NCI-H128 (cell line): Measurements from ENCODE around the gene CCDC87.
"Not testable (repeated sequence)": the region's sequence is repeated elsewhere in the genome, so short reads cannot be mapped to it uniquely, and the experiment has no call there.

Source experiments
- DNase-seq: peaks from one replicate; lab custom pipeline; 2025; ENCODE audit not compliant: unreplicated experiment; lab: John Stamatoyannopoulos, UW

The CCDC87 gene

GRCh38 chr11:66616379-66617154 is 23.7 kb upstream of the CCDC87 start, which contains the start of gene RBM14:
Gene RBM14 (plus strand): TSS chr11:66616630. CDS start chr11:66616721, 91 bp downstream.
- peak; percentile 98 for DNase-seq

GRCh38 chr11:66614073-66614472 is 21.2 kb upstream of the CCDC87 start:
- no peak for DNase-seq

DNA sequence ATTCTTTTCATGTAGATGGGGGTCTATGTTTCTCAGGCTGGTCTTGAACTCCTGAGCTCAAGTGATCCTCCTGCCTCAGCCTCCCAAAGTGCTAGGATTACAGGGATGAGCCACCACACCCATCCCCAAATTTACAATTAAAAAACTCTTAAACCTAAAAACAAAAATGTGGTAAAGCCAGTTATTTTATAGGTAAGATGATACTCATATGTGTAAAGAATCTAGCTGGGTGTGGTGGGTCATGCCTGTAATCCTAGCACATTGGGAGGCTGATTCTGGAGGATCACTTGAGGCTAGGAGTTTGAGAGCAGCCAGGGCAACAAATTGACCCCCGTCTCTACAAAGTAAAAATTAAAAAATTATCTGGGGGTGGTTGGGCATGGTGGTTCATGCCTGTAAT is 19.6 kb upstream of the CCDC87 start:
- no peak for DNase-seq

GRCh38 chr11:66609721-66610617 is 17.1 kb upstream of the CCDC87 start:
- no peak for DNase-seq

DNA sequence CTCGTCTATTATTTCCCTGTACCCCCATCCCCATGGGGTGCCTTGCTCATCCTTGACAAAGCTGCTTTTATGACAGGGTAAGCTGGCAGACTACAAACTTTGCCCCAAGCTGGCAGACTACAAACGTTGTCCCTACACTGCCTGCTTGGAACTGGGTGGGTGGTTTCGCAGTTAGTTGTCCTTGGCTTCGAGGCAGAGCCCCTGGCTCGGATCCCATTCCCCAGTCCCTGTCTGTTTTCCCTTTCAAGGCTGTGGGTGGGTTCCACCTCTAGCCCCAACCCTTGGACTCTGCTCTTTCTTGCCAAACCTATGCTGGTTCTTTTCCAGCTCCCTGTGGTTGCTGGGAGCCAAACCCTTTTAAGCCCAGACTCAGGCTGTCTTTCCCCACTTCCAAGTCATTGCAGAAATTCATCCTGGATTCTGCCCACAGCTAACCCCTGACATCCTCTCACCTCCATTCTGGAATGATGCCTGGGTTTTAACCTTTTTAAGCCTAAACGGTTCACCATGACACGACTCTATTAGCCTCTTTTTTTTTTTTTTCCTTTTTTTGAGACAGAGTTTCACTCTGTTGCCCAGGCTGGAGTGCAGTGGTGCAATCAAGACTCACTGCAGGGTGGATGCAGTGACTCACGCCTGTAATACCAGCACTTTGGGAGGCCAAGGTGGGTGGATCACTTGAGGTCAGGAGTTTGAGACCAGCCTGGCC is 14.4 kb upstream of the CCDC87 start:
- DNase-seq = no peak

GRCh38 chr11:66606608-66607007 is 13.7 kb upstream of the CCDC87 start:
- DNase-seq = not testable (repeated sequence)

DNA sequence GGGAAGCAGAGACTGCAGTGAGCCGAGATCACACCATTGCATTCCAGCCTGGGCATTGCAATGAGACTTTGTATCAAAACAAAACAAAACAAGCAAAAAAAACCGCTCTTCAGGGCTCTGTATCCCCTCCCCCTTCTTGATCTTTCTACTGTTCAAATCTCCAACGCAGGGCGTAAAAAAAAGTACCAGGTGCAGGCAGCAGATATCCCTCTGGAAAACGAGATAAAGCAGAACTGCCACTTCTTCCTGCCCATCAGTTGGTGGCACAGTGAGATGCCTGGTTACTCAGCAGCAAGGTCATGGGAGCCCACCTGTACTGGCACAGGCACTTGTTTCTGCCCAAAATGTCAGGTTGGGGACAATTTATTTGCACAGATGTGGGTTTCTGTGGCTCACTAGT is 11.3 kb upstream of the CCDC87 start:
- no peak for DNase-seq

- no peak for DNase-seq
Observed at GRCh38 chr11:66603072-66603471, 10.2 kb upstream of the CCDC87 start.

GRCh38 chr11:66600631-66601233 is 7.9 kb upstream of the CCDC87 start:
- no peak for DNase-seq

- no peak for DNase-seq
Observed at GRCh38 chr11:66600219-66600618, 7.4 kb upstream of the CCDC87 start.

- DNase-seq = no peak
Observed at GRCh38 chr11:66598993-66599392, 6.1 kb upstream of the CCDC87 start.

- no peak for DNase-seq
Observed at GRCh38 chr11:66595245-66595904, 2.5 kb upstream of the CCDC87 start.

DNA sequence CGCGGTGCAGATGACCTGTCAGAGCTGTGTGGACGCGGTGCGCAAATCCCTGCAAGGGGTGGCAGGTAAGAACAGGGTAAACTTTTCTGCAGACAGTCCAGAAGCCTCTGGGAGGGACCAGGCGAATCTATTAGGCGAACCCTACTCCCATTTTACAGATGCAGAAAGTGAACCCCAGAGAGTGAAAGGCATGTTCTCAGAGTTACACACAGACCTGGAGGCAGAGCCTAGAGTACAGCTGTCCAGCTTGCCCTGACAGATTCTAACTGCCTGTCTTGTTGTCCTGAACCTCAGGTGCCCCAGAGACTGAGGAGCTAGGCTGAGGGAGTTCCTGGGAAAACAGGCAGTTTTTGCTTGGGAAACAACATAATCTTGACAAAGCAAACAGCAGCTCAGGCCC is 787 bp upstream of the CCDC87 start:
- no peak for DNase-seq

DNA sequence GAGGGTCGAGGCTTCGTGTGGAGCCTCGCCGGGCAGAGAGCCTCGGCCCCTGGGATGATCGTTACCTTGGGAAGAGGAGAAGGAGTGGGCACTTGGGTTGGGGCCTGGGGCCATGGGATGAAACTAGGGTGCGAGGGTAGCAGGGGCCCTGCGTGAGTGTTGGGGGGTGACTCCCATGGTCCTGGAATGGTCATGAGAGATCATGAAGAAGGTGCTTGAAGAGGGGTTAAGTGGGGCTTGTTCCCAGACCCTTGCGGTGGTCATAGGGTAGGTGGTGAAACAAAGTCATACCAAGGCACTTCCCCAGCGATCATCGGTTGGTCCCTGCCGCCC is 406 bp upstream of the CCDC87 start:
- no peak for DNase-seq

DNA sequence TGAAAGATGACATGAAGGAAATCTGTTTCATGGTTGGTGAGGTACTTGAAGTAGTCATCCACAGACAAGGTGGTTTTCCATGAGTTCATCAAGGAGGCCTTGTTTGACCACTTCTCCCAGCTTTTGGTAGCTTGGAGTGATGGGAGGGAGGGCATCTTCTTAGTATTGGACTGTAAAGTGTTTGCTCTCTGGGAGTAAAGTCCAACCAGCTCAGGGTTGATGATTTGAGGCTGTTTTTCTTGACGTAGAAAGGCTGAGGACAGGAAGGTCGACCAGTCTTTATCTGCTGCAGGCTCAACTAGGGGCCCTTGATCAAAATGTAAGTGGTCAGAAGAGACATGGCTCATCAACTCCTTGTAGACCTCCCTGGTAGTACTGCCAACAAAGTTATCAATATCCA is 1.7 kb downstream of the CCDC87 start:
- DNase-seq = no peak

GRCh38 chr11:66589996-66590675 is 2.7 kb downstream of the CCDC87 start:
- DNase-seq = no peak

DNA sequence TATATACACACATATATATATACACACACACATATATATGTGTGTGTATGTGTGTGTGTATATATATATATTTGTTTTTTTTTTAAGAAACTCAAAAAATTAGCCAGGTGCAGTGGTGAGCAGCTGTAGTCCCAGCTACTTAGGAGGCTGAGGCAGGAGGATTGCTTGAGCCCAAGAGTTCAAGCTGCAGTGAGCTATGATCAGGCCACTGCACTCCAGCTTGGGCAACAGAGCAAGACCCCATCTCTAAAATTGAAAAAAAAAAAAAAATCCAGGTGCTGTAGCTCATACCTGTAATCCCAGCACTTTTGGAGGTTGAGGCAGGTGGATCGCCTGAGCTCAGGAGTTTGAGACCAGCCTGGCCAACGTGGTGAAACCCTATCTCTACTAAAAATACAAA is 3.5 kb downstream of the CCDC87 start:
- not testable (repeated sequence) for DNase-seq

GRCh38 chr11:66586136-66586535 is 6.7 kb downstream of the CCDC87 start:
- no peak for DNase-seq

- DNase-seq = not testable (repeated sequence)
Observed at GRCh38 chr11:66585447-66585846, 7.4 kb downstream of the CCDC87 start.

DNA sequence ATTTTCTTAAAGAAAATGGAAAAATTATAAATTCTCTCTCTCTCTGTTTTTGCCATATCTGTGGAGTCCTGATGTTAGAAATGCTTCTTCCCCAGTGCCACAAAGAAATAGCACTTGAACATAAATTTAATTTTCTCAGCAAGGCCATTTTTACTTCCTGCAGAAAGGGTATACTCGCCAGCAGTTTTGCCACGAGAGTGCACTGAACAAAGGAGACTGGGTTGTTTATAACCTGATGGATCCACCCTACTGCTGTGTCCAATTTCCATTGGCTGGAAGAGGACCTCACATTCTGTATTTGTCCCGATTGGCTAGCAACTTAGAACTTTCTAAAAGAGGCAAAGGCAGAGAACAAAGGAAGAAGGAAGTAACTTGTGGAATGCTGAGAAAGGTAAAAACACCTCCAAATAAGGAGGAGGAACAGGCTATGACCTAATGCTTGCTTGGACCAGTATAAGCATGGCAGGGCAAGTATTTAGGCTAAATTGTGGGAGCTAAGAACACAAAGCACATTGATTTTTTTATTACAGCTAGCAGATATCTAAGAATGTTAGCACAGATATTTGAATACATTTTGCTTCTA is 10.2 kb downstream of the CCDC87 start:
- not testable (repeated sequence) for DNase-seq
